ENCODE results near the gene DYNLT2.
"Not testable (repeated sequence)": the region's sequence is repeated elsewhere in the genome, so short reads cannot be mapped to it uniquely, and the experiment has no call there.

Gene DYNLT2

DNA sequence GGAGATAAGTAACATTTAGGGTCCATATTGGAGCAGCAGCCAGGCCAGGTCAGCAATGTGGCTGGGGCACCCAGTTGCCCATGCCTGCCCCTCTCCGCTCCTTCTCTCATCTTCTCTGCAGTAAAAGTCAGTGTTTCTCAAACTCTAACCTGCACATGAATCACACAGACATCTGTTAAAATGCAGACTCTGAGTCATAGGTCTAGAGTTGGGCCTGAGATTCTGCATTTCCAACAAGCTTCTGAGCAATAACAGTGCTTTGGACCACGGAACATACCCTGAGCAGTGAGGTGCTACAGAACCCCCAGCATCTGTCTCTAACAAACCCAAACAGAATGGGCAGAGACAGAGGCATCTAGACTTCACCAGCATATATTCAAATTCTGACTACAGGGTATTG lies 37.2 kb downstream of the DYNLT2 start:
- no peaks in the 10 kb centered on the region for H3K9me3 Mint-ChIP-seq
- no peak overlapping the region for H3K4me3 Mint-ChIP-seq
- H3K27me3 Mint-ChIP-seq (ENCODE audit: low read depth), result no peaks in the 10 kb centered on the region
- H3K4me1 Mint-ChIP-seq (ENCODE audit: low read depth), result peaks cover 7% of the 10 kb centered on the region
- DNase-seq (ENCODE audit: low spot score), result no peak
- H3K27ac Mint-ChIP-seq, result no peak overlapping the region
- peaks cover 46% of the 10 kb centered on the region for H3K36me3 Mint-ChIP-seq (ENCODE audit: low read depth)

DNA sequence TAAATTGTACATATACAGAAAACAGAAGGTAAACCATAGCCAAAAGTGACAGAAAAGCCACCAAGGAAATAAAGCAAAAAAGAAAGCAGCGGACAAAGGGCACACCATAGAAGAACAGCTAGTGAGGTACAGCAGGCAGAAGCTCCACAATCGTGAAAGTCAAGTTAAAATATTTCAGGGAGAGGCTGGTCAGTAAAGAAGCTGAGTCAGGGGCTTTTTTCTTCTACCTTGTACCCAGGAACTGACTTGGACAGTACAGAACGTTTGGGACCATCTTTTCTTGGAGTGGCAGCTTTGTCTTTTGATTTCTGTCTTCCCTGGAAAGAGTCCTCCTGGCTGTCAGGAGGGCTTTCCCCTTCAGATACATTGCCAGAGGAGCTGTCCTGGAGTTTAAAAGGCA lies 41.4 kb downstream of the DYNLT2 start:
- no peak overlapping the region for H3K27ac Mint-ChIP-seq
- DNase-seq (ENCODE audit: low spot score), result no peak

DNA sequence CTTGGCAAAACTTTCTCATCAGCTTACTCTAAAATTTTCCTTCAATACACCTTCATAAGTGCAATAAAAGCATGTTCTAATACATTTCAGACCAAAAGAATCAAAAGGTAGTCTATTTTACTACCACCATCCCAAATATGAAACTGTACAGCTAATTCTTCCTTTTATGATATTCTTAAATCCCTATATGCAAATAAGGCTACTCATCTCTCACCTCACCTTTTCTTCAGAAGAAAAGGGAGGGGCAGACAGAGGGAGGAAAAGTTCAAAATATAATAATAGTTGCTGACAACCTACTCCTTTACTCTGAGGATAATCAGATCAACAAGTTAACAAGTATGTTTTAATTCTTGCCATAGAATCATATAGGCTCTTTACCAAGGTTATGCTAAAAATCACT lies 42.1 kb downstream of the DYNLT2 start:
- no peaks in the 10 kb centered on the region for H3K9me3 Mint-ChIP-seq
- H3K4me3 Mint-ChIP-seq, result no peak overlapping the region
- H3K4me1 Mint-ChIP-seq (ENCODE audit: low read depth), result peaks cover 21% of the 10 kb centered on the region
- H3K27me3 Mint-ChIP-seq (ENCODE audit: low read depth), result no peaks in the 10 kb centered on the region
- peaks cover 41% of the 10 kb centered on the region for H3K36me3 Mint-ChIP-seq (ENCODE audit: low read depth)
- no peak overlapping the region for H3K27ac Mint-ChIP-seq
- DNase-seq (ENCODE audit: low spot score), result no peak

More for the DNA sequence above, 41.4 kb downstream of the DYNLT2 start:
- Mint-ChIP-seq H3K9me3 (no peaks in the 10 kb centered on the region), H3K4me3 (no peak overlapping the region), H3K4me1 (ENCODE audit: low read depth) (peaks cover 17% of the 10 kb centered on the region), H3K27me3 (ENCODE audit: low read depth) (no peaks in the 10 kb centered on the region), H3K36me3 (ENCODE audit: low read depth) (peaks cover 40% of the 10 kb centered on the region)

DNA sequence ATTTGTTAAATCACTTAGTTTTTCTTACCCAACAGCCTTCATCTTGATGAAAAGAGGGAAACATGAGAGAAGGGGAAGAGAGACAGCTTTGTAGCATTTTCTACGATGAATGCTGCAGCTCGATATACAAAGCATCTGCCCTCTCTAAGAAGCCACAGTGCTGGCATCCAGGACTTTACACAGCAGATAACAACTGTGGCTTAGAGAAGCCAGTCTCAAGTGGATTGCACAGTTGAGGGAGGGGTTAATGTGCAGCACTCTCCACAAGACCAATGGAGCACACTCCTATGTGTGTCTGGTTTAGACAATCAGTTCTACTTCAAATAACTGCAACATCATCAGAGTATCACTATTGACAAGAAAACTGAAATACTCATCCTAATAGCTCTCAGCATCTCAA lies 43.6 kb downstream of the DYNLT2 start:
- Mint-ChIP-seq H3K4me1 (ENCODE audit: low read depth) (peaks cover 32% of the 10 kb centered on the region), H3K36me3 (ENCODE audit: low read depth) (peaks cover 46% of the 10 kb centered on the region), H3K9me3 (no peaks in the 10 kb centered on the region), H3K27me3 (ENCODE audit: low read depth) (no peaks in the 10 kb centered on the region), H3K4me3 (no peak overlapping the region), H3K27ac (peak overlapping the region; percentile 31)
- no peak for DNase-seq (ENCODE audit: low spot score)

DNA sequence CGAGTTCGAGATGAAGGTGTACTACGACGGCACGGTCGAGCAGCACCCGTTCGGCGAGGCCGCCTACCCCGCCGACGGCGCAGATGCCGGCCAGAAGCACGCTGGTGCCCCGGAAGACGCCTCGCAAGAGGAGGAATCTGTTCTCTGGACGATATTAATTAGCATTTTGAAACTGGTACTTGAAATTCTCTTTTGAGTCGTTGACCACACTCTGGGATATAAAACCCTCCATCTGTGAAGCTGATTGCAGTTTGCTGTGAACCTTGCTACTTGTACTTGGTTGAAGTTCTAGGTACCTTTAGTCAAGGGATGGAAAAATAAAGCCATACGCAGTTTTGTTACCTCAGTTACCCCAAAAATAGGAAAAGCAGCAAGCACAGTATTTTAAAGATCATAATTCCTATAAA lies 48.5 kb downstream of the DYNLT2 start:
- peak overlapping the region; percentile 89 for H3K4me3 Mint-ChIP-seq
- H3K9me3 Mint-ChIP-seq, result no peaks in the 10 kb centered on the region
- H3K4me1 Mint-ChIP-seq (ENCODE audit: low read depth), result peaks cover 37% of the 10 kb centered on the region
- no peaks in the 10 kb centered on the region for H3K27me3 Mint-ChIP-seq (ENCODE audit: low read depth)
- H3K27ac Mint-ChIP-seq, result peak overlapping the region; percentile 88
- H3K36me3 Mint-ChIP-seq (ENCODE audit: low read depth), result peaks cover 27% of the 10 kb centered on the region
- DNase-seq (ENCODE audit: low spot score), result no peak

DNA sequence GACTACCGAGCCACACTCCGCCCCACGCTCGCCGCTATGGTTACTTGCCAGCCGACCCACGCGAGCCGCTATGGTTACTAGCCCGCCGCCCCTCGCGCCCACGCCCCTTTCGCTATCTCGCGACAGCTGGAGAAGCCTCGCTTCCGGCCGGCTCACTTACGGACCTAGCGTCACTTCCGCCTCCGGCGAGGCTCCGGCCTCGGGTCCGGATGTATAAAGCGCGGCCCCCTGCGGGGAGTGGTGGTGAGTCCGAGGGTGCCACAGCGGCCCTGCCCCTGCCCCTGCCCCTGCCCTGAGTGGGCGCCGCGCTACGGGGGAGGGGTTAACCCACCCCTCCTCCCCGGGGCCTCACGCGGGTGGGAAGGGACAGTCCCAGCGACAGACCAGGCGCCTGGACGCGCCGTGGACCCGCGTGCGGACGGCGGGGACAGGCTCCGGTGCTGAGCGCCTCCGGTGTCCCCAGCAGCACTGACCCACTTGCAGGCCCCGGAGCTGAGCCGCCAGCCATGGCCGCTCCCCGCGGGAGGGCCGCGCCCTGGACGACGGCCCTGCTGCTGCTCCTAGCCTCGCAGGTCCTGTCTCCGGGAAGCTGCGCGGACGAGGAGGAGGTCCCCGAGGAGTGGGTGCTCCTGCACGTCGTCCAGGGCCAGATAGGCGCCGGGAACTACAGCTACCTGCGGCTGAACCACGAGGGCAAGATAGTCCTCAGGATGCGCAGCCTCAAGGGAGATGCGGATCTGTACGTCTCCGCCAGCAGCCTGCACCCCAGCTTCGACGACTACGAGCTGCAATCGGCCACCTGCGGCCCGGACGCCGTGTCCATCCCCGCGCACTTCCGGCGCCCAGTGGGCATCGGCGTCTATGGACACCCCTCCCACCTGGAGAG lies 49.2 kb downstream of the DYNLT2 start, which contains the start of the genes C6orf120 and WDR27:
Gene C6orf120, plus strand, starts transcription at position 173 of the 886 bp plus-strand sequence. Its CDS starts 334 bp downstream, at position 507.
Gene WDR27, minus strand, starts transcription at position 76 of the 886 bp plus-strand sequence. CDS start 13,024 bp downstream, outside the sequence.
- peaks cover 27% of the 10 kb centered on the region for H3K36me3 Mint-ChIP-seq (ENCODE audit: low read depth)
- DNase-seq (ENCODE audit: low spot score), result peak; percentile 98
- H3K9me3 Mint-ChIP-seq, result no peaks in the 10 kb centered on the region
- H3K4me3 Mint-ChIP-seq, result peak within 1 kb of the TSS; percentile 91
- peaks cover 37% of the 10 kb centered on the region for H3K4me1 Mint-ChIP-seq (ENCODE audit: low read depth)
- H3K27ac Mint-ChIP-seq, result peak within 1 kb of the TSS; percentile 88
- no peaks in the 10 kb centered on the region for H3K27me3 Mint-ChIP-seq (ENCODE audit: low read depth)

DNA sequence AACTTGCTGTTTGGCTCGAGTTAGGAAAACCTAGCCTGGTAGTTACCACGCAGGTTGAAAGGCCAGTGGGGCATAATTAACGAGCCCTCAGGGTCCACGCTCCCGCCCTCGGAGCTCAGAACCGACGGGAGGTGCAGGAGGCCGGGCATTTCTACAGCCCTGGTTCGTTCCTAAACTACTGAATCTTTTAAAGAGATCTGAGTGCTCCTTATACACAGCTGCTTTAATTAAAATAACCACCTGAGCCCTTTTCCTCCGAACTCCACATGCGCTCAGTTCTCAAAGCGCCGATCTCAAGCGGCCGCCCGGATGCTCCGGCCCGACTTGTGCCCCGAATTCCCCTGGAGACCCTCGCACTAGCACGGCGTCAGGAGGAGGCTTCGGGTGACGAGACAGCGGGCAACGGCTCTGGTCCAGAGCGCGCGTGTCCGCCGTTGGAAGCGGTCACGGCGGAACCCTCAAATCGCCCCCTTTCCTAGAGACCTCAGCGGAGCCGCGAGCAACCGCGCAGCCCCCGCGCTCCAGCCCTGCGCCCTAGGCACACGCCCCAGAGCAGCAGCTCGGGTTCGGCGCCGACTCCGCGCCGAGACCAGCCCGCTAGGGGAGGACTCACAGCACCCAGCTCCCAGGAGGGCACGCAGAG lies 49.9 kb downstream of the DYNLT2 start:
- no peak for DNase-seq (ENCODE audit: low spot score)
- Mint-ChIP-seq H3K4me1 (ENCODE audit: low read depth) (peaks cover 34% of the 10 kb centered on the region), H3K36me3 (ENCODE audit: low read depth) (peaks cover 27% of the 10 kb centered on the region), H3K4me3 (peak overlapping the region; percentile 91), H3K9me3 (no peaks in the 10 kb centered on the region), H3K27ac (peak overlapping the region; percentile 80), H3K27me3 (ENCODE audit: low read depth) (no peaks in the 10 kb centered on the region)

DNA sequence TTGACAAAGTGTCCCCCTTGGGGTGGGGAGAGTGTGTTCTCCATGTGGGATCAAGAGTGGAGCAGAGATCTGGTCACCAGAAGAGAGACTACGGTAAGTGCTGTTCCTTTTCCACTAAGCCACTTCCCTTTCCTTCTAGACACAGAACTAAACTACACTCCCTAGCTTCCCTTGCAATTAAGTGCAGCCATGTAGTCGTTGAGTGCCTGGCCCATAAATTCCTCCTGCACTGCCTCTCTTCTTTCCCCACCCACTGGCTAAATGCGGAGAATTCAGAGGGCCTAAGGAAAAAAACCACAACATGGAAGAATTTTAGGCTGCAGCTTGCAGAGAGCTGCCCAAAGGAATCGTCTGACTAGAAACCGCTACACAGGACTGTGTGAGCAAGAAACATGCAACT lies 51.1 kb downstream of the DYNLT2 start:
- H3K36me3 Mint-ChIP-seq (ENCODE audit: low read depth), result peaks cover 24% of the 10 kb centered on the region
- H3K27ac Mint-ChIP-seq, result no peak overlapping the region
- peak overlapping the region; percentile 91 for H3K4me3 Mint-ChIP-seq
- no peaks in the 10 kb centered on the region for H3K9me3 Mint-ChIP-seq
- no peaks in the 10 kb centered on the region for H3K27me3 Mint-ChIP-seq (ENCODE audit: low read depth)
- no peak for DNase-seq (ENCODE audit: low spot score)
- peaks cover 27% of the 10 kb centered on the region for H3K4me1 Mint-ChIP-seq (ENCODE audit: low read depth)

DNA sequence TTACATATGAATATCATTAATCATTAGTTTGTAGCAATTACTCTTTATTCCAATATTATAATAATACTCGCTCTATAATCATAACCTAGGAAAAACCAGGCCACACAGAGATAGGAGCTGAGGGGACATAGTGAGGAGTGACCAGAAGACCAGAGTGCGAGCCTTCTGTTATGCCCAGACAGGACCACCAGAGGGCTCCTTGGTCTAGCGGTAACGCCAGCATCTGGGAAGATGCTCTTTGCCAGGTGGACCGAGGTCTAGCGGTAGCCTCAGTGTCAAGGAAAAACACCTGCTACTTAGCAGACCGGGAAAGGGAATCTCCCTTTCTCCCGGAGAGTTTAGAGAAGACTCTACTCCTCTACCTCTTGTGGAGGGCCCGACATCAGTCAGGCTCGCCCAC lies 54.3 kb downstream of the DYNLT2 start:
- not testable (repeated sequence) for DNase-seq (ENCODE audit: low spot score); H3K4me3 Mint-ChIP-seq; H3K27ac Mint-ChIP-seq; H3K36me3 Mint-ChIP-seq (ENCODE audit: low read depth); H3K27me3 Mint-ChIP-seq (ENCODE audit: low read depth); H3K9me3 Mint-ChIP-seq; H3K4me1 Mint-ChIP-seq (ENCODE audit: low read depth)

DNA sequence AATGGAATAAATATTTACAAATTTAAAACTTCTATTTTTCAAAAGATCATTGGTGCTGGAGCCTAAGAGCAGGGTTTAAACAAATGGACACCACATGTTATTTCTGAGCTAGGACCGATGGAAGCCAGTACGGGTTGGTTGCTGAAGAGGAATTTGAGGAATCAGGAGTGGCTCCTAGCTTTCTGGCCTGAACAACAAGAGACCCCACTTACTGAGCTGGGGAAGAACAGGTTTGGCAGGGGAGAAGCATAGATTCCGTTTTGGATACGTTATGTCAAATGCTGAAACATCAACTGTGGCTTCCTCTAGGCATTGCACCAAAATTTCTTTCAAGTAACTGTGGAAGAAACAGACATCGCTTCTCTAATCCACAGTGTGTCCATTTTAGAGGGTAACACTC lies 56.2 kb downstream of the DYNLT2 start:
- no peaks in the 10 kb centered on the region for H3K27me3 Mint-ChIP-seq (ENCODE audit: low read depth)
- no peak for DNase-seq (ENCODE audit: low spot score)
- H3K9me3 Mint-ChIP-seq, result no peaks in the 10 kb centered on the region
- H3K27ac Mint-ChIP-seq, result no peak overlapping the region
- H3K4me1 Mint-ChIP-seq (ENCODE audit: low read depth), result peaks cover 8% of the 10 kb centered on the region
- peaks cover 12% of the 10 kb centered on the region for H3K36me3 Mint-ChIP-seq (ENCODE audit: low read depth)
- H3K4me3 Mint-ChIP-seq, result no peak overlapping the region

DNA sequence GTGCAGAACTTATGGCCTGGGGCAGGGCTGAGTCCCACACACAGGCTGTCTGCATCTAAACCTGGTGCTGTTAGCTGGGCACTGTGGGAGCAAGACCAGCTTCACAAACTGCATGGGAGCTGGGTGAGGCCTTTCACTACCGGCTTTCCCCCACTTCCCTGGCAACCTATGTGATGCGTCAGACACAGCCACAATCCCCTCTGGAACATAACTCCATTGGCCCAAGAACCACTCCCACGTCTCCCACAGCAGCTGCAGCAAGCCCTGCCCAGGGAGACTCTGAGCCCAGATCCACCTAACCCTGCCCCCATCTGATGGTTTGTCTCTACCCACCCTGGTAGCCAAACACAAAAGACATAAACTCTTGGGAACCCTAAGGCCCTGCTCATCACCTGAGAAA lies 58.9 kb downstream of the DYNLT2 start:
- peaks cover 23% of the 10 kb centered on the region for H3K36me3 Mint-ChIP-seq (ENCODE audit: low read depth)
- no peaks in the 10 kb centered on the region for H3K27me3 Mint-ChIP-seq (ENCODE audit: low read depth)
- no peak overlapping the region for H3K27ac Mint-ChIP-seq
- no peak overlapping the region for H3K4me3 Mint-ChIP-seq
- H3K9me3 Mint-ChIP-seq, result no peaks in the 10 kb centered on the region
- DNase-seq (ENCODE audit: low spot score), result no peak
- H3K4me1 Mint-ChIP-seq (ENCODE audit: low read depth), result peaks cover 4% of the 10 kb centered on the region

DNA sequence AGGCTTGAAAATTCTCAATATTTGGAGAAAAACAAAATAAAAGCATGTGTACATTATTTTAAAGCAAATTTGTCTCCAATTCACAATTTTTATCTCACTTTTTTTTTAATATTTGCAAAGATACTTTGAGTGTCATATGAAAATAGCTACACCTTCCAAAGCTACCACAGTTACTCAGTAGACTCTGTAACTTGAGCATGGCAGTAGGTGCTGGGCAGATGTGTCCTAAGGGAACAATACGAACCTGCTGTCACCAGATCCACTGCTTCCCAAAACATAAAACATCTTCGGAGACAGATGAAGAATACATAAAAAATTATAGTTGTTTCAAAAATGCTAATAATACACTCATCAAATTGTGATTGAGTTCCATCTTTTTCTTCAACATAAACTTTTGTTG lies 60.1 kb downstream of the DYNLT2 start:
- H3K4me1 Mint-ChIP-seq (ENCODE audit: low read depth), result peaks cover 4% of the 10 kb centered on the region
- H3K4me3 Mint-ChIP-seq, result no peak overlapping the region
- peaks cover 10% of the 10 kb centered on the region for H3K9me3 Mint-ChIP-seq
- H3K36me3 Mint-ChIP-seq (ENCODE audit: low read depth), result peaks cover 31% of the 10 kb centered on the region
- no peaks in the 10 kb centered on the region for H3K27me3 Mint-ChIP-seq (ENCODE audit: low read depth)
- no peak for DNase-seq (ENCODE audit: low spot score)
- no peak overlapping the region for H3K27ac Mint-ChIP-seq
